NCI-H146 (cell line): ENCODE measurements around the gene VDR.

ENCODE experiments used
- DNase-seq: peaks from one replicate; lab custom pipeline; 2025; lab: John Stamatoyannopoulos, UW

VDR gene

DNA sequence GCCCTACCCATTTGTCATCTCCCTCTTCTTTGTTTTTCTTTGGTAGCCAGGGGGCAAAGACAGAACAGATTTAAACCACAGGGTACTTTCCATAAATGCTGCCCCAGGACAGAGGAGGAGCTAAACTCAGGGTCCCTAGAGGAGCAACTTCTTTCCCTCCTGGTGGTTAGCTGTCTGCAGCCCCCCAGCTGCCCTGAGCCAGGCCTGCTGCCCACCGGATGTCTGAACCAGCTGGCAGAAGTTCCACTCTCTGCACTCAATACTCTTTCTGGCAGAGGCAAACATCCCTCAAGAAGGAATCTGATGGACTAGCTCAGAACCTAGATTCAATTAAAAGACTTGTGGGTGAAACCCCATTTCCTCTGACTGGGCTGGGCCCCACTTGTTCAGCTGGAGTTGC, 10.7 kb downstream of the VDR start:
- no peak for DNase-seq

GRCh38 chr12:47892819-47893218, 12.0 kb downstream of the VDR start:
- DNase-seq, result no peak

- no peak for DNase-seq
These were observed 13.4 kb downstream of the VDR start for GRCh38 chr12:47891356-47891755.

- DNase-seq, result no peak
These were observed 15.8 kb downstream of the VDR start for GRCh38 chr12:47889040-47889439.

DNA sequence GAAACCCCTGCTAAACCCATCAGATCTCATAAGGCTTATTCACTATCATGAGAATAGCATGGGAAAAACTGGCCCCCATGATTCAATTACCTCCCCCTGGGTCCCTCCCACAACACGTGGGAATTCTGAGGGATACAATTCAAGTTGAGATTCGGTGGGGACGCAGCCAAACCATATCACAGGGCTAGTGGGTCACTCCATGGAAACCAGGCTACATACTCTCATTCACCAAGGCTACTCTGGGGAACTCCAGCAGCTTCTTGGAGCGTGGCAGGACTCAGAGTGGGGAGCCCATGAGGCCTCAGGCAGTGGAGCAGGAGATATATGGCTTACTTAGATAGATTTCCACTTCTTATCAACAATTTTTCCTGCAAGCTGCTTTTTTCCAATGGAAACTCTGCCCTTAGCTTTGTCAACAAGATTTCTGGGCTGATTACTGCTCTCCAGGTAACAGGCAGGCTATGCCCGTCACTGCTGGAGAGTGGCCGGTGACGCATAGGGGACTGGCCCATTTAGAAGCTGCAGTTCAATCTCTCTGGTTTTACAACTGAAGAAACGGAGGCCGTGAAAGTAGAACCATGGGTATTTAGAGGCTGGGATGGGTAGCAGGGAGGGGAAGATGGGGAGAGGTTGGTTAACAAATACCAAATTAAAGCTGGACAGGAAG, 16.5 kb downstream of the VDR start:
- DNase-seq, result no peak

GRCh38 chr12:47887529-47887928, 17.3 kb downstream of the VDR start:
- no peak for DNase-seq

DNA sequence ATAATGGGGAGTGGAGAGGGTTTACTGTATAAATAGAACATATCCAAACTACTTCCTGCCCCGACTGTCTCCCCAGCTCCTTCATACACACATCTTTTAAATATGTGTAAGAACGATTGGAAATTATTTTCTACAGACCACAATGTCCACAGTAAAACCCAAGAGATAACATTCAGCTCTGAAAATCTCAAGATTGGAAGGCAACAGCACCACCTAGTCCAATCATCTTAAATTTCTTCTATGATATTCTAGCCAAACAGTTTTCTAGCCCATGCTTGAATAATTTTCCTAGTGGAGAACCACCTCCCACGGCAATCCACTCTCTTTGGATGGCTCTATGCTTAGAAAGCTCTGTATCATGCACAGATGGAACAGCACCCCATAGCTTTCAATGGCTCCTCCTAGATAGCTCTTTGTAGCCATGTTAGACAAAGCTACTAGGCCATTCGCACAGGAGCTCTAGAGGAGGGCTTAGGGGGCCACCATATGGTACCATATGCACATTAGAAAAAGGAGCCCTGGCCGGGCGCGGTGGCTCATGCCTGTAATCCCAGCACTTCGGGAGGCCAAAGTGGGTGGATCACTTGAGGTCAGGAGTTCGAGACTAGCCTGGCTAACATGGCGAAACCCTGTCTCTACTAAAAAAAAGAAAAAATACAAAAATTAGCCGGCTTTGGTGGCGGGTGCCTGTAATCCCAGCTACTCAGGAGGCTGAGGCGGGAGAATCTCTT, 18.1 kb downstream of the VDR start:
- DNase-seq, result no peak

- DNase-seq, result no peak
These were observed 19.2 kb downstream of the VDR start for GRCh38 chr12:47885566-47885965.

GRCh38 chr12:47885012-47885501, 19.7 kb downstream of the VDR start:
- no peak for DNase-seq

- no peak for DNase-seq
These were observed 20.3 kb downstream of the VDR start for GRCh38 chr12:47884501-47884900.

DNA sequence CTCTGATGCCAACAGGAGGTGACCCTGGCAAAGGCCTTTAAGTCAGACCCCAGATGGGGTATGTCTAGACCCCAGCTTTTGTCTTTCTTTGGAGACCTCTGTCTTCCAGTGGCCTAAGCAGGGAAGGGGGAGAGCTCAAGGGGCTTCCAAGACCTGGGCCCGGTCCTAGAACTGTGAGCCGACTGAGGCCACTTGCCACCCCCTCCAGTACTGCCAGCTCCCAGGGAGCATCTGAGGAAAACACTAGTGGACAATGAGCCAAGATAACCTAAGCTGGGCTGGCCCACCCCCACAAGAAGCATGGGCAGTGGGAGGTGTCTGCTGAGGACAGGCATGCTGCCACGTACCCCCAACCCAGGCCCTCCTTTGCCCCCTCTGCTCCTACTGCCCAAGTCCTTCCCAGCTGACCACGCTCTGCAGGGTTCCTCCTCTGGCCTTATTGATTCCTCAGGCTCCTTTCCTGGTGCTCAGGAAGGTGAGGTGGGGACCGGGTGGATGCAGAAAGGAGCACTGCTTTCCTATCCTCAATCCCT, 21.1 kb downstream of the VDR start:
- no peak for DNase-seq

DNA sequence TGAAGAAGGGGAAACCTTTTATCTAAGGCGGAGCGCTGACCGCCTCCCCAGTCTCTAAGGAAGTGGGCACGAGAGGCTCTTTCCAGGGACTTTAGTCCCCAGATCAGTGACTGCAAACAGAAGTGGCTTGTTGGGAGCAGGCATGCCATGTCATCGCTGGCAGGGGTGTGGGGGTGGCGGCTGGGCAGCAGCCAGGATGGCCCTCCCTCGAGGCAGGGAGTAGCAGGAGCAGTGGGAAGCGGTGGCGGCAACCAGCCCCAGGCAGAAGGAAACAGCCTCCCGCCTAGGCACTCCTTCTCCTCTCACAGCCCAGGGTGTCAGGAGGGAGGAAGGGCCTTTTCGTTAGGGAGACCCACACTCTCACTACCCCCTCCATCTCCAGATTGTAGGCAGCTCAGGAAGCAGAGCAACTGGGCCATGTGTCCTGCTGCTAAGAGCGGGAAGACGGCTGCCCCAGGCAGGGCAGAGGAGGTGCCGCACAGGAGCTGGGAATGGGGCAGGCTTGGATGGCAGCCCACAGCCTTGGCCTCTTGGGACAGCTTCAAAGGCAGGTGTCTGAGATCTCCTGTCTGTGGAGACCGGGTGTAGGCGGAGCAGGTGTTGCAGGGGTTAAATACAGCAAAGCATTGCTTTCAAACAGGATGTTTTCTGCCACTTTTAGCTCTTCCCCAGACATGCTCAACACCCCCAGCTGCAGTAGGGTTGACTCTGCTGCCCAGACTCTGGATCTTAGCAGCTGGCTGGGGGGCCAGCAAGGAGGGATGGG, 21.8 kb downstream of the VDR start:
- DNase-seq, result no peak

GRCh38 chr12:47881826-47882427, 22.9 kb downstream of the VDR start:
- no peak for DNase-seq

DNA sequence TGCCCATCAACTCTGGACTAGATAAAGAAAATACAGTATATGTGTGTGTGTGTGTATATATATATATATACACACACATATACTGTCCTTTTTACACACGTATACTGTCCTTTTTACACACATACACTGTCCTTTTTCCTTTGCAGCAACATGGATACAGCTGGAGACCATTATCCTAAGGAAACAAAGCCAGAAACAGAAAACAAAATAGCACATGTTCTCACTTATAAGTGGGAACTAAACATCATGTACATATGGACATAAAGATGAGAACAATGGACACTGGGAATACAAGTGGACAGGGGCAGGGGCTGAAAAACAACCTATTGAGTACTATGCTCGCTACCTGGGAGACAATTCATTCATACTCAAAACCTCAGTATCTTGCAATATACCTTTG, 23.7 kb downstream of the VDR start:
- DNase-seq, result no peak

- no peak for DNase-seq
These were observed 25.8 kb downstream of the VDR start for GRCh38 chr12:47878918-47879481.

- DNase-seq, result no peak
These were observed 26.4 kb downstream of the VDR start for GRCh38 chr12:47878293-47878917.

GRCh38 chr12:47877081-47877480, 27.7 kb downstream of the VDR start:
- DNase-seq, result no peak

- no peak for DNase-seq
These were observed 28.3 kb downstream of the VDR start for GRCh38 chr12:47876440-47876960.

DNA sequence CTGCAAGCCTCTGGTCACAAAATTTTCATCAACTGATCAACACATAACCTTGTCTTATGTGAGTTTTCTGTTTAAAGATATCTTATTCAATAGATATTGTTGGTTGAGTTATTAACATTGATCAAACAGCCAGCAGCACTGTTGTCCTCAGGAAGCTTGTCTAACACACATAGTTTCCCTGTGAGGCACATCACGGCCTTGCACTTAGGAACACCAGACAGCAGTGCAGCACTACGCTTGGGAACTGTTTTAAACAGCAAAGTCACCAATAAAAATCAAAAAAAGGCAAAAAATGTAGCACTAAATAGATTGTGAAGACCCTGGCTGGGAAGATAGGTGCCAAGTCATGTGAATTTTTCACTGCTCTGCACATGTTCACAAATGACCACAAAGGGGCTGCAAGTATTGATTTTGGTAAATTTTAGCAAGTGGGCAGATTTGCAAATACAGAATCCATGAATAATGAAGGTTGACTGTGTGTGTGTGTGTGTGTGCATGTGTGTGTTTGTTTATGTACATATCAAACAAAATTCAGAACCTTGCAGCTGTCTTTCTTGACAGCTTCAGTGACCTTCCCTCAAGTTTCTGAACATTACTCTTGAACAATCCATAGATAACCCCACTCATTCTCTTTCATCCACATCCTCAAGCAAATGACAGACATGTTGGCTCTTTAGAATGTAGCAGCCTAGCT, 28.9 kb downstream of the VDR start:
- DNase-seq, result no peak

DNA sequence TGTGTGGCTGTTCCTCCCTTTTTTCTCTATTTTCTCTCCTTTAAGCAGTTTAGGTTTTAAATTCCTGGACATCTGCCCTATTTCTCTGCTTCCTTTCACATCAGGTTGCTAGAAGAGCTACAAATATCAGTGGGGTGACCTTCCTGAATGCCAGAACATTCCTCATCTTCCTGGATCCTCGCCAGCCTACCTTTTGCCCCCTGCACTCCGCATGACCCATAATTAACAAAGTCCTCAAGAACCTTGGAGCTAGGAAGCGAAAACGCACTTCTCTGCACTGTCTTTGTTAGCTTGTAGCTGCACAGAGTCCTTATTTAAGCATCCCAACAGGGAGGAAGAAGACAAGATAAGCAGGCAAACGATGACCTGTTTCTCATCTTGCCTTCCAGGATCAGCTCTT, 30.5 kb downstream of the VDR start:
- no peak for DNase-seq
